K562 (cell line): ENCODE data around the gene HIP1R. TPM values are rescaled to one million over a fixed set of nuclear protein-coding genes. Genes with fewer than 3 reads are reported as not detected.

Source experiments
- ATAC-seq: fragments of 200-7000 bp; cut with Tn5 transposase; 3 replicates; pipeline ENCODE4 v1.9.1; 2020; ENCODE audit warnings: moderate library complexity
- BruUV-seq: library from RNA; stranded (reverse); fragments of 400-500 nt; replicated peaks from 2 replicates; lab custom pipeline; 2021; lab: Mats Ljungman, UMichigan
- CTCF ChIA-PET: fragments of 300-600 bp; formaldehyde crosslinking; extraction: SDS; loops from one replicate; lab custom pipeline; 2021; ENCODE audit warnings: low intra/inter-chr PET ratio; lab: Yijun Ruan, JAX
- POLR2A ChIA-PET: fragments of 300-600, 350-650 bp; sonication (Branson Sonifier 250); formaldehyde crosslinking; extraction: SDS; loops from one replicate; lab custom pipeline; 2021; ENCODE audit warnings: antibody characterized with exemption, inconsistent platforms; lab: Yijun Ruan, JAX
- DNase-seq, 4 experiments: peaks; one replicate each; pipeline versions ENCODE4 v3.0.0 to v3.0.0-alpha.2; 2011 to 2018; ENCODE audit warnings: low spot score in 3 of 4, mixed read lengths in 3 of 4; ENCODE audit errors: extremely low read depth in 1 of 4
- FAIRE-seq: peaks from 2 replicates; lab custom pipeline; 2011; peaks lifted over from hg19 to GRCh38; lab: Jason Lieb, UNC
- H2AFZ ChIP-seq: 2 replicates; pipeline ENCODE4 v1.6.0; 2011; ENCODE audit warnings: low read depth, low read length, control low read depth, inconsistent platforms
- H3K27ac ChIP-seq: fragments of 200-600 bp; 3 replicates; pipeline ENCODE4 v1.8.0; 2011; ENCODE audit warnings: low read depth, mild to moderate bottlenecking, control low read depth, inconsistent platforms, low read length, moderate library complexity, mixed read lengths; ENCODE audit errors: extremely low read depth
- H3K27me3 ChIP-seq, 2 experiments: fragments of 300-600 bp in 1 of 2; 2 replicates in 1 of 2; 3 replicates in 1 of 2; pipeline versions ENCODE4 v1.6.0 to v1.8.0; 2011; ENCODE audit warnings: inconsistent platforms in 2 of 2, low read length in 2 of 2, mild to moderate bottlenecking in 1 of 2, mixed read lengths in 1 of 2, moderate library complexity in 1 of 2; ENCODE audit not compliant: control insufficient read depth in 2 of 2, insufficient read depth in 2 of 2
- H3K36me3 ChIP-seq: fragments of 300-600 bp; 3 replicates; pipeline ENCODE4 v1.8.0; 2011; ENCODE audit warnings: mild to moderate bottlenecking, low read length, inconsistent platforms; ENCODE audit not compliant: control insufficient read depth, insufficient read depth
- H3K4me1 ChIP-seq, 2 experiments: fragments of 200-600 bp in 1 of 2; replicated peaks in 1 of 2; 2 replicates in 1 of 2; 3 replicates in 1 of 2; pipeline versions ENCODE4 v1.5.1 to v1.8.0; 2011; ENCODE audit warnings: inconsistent platforms in 2 of 2, low read length in 2 of 2, mild to moderate bottlenecking in 1 of 2, mixed read lengths in 1 of 2, moderate library complexity in 1 of 2; ENCODE audit not compliant: control insufficient read depth in 2 of 2, insufficient read depth in 2 of 2
- H3K4me2 ChIP-seq: 2 replicates; pipeline ENCODE4 v1.6.1; 2011; ENCODE audit warnings: low read length, control low read depth, inconsistent platforms, mixed read lengths; ENCODE audit not compliant: insufficient read depth
- H3K4me3 ChIP-seq: fragments of 200-600 bp; sonication (generic), shearing (Covaris generic); 2 replicates; pipeline ENCODE4 v1.5.1; 2016; ENCODE audit warnings: control low read depth, inconsistent platforms
- H3K79me2 ChIP-seq: fragments of 200-600 bp; 3 replicates; pipeline ENCODE4 v1.8.0; 2011; ENCODE audit warnings: low read length, inconsistent platforms; ENCODE audit not compliant: control insufficient read depth, insufficient read depth
- H3K9ac ChIP-seq, 2 experiments: 2 replicates each; pipeline versions ENCODE4 v1.6.0 to v1.6.1; 2011; ENCODE audit warnings: low read depth in 2 of 2, low read length in 2 of 2, control low read depth in 1 of 2, inconsistent platforms in 1 of 2, mild to moderate bottlenecking in 1 of 2, mixed read lengths in 1 of 2; ENCODE audit not compliant: insufficient read depth in 1 of 2
- H3K9me1 ChIP-seq: one replicate; pipeline ENCODE4 v1.6.0; 2011; ENCODE audit warnings: inconsistent platforms, mild to moderate bottlenecking, low read length, moderate library complexity; ENCODE audit not compliant: control insufficient read depth, insufficient read depth
- H3K9me3 ChIP-seq: replicated peaks from 2 replicates; pipeline ENCODE4 v1.5.1; 2011; ENCODE audit warnings: low read depth, low read length, inconsistent platforms; ENCODE audit not compliant: control insufficient read depth, insufficient read depth
- H4K20me1 ChIP-seq: replicated peaks from 2 replicates; pipeline ENCODE4 v1.6.1; 2011; ENCODE audit warnings: low read length, inconsistent platforms, mixed read lengths; ENCODE audit not compliant: control insufficient read depth, insufficient read depth
- CTBP1 ChIP-seq: fragments of 450-650 bp; IDR thresholded peaks from 2 replicates; pipeline ENCODE4 v1.6.1; 2016; ENCODE audit warnings: borderline replicate concordance
- DACH1 ChIP-seq: fragments of 450-650 bp; IDR thresholded peaks from 2 replicates; pipeline ENCODE4 v1.6.1; 2018; ENCODE audit not compliant: partially characterized antibody
- FOSL1 ChIP-seq: fragments of 200-800 bp; sonication (Bioruptor generic); conservative IDR thresholded peaks from 2 replicates; pipeline ENCODE4 v1.6.1; 2016; ENCODE audit warnings: missing genetic modification characterization, missing compliant biosample characterization
- FOXM1 ChIP-seq, 2 experiments: fragments of 450-650 bp in 1 of 2; sonication (generic) in 1 of 2; formaldehyde crosslinking in 1 of 2; IDR thresholded peaks; 2 replicates each; pipeline versions ENCODE4 v1.6.1 to v1.9.0; 2017 to 2022; ENCODE audit warnings: low read depth in 2 of 2, mild to moderate bottlenecking in 2 of 2, missing genetic modification reagents in 1 of 2, moderate library complexity in 1 of 2
- GATA2 ChIP-seq: sonication (generic); formaldehyde crosslinking; IDR thresholded peaks from 2 replicates; pipeline ENCODE4 v1.4.0; 2020; ENCODE audit warnings: mild to moderate bottlenecking, missing genetic modification reagents
- MAFG ChIP-seq: fragments of 450-650 bp; conservative IDR thresholded peaks from 2 replicates; pipeline ENCODE4 v1.6.1; 2016; ENCODE audit warnings: missing genetic modification characterization, missing compliant biosample characterization
- PHF8 ChIP-seq: fragments of 200-600 bp; sonication (generic); IDR thresholded peaks from 2 replicates; pipeline ENCODE4 v1.6.1; 2012; ENCODE audit warnings: mixed run types, mild to moderate bottlenecking, inconsistent platforms, low read length, moderate library complexity, borderline replicate concordance
- SP1 ChIP-seq: sonication (generic); formaldehyde crosslinking; IDR thresholded peaks from 2 replicates; pipeline ENCODE4 v1.8.1; 2022; ENCODE audit warnings: mild to moderate bottlenecking, missing genetic modification reagents
- U2AF2 ChIP-seq: fragments of 200-400 bp; formaldehyde crosslinking; optimal IDR thresholded peaks from 2 replicates; pipeline ENCODE3; 2017; ENCODE audit warnings: low read depth, mild to moderate bottlenecking, low read length
- ZNF586 ChIP-seq: fragments of 450-650 bp; formaldehyde crosslinking; conservative IDR thresholded peaks from 2 replicates; pipeline ENCODE4 v1.4.0; 2020; ENCODE audit warnings: mild to moderate bottlenecking, moderate library complexity
- WGBS: fragments of 100-300 bp; shearing (Covaris generic); methylation state at CpG from one replicate; pipeline ENCODE4 v1.1.6; 2016; ENCODE audit warnings: low coverage, mixed read lengths; ENCODE audit not compliant: insufficient coverage; ENCODE audit errors: missing lambda C conversion rate; 5-methylcytosine and 5-hydroxymethylcytosine counted together
- in situ Hi-C: fragments of 300-500 bp; cut with MboI; formaldehyde crosslinking; loops from 4 replicates; pipeline ENCODE4 v1.15.0; 2018; ENCODE audit warnings: inconsistent platforms, mixed read lengths
- intact Hi-C: fragments of 100-400 bp; cut with micrococcal nuclease; formaldehyde crosslinking; loops from 2 replicates; pipeline ENCODE4 v1.14.2; 2022
- polyA plus RNA-seq, 8 experiments: library from polyadenylated mRNA; depleted of rRNA in 4 of 8; stranded (reverse) in 5 of 8; unstranded in 3 of 8; fragments of >200 nt; fragmentation: Nextera tagmentation in 2 of 8; fragmentation: Illumina TruSeq in 1 of 8; extraction: Ambion mirVana in 2 of 8; extraction: Trizol in 1 of 8; gene quantifications; 2 replicates each; pipeline versions ENCODE4 v1.2.1 to v1.2.3, GENCODE V29; 2011 to 2014; ENCODE audit warnings: inconsistent platforms in 1 of 8, missing spikeins in 1 of 8
- total RNA-seq, 7 experiments: library from RNA; depleted of rRNA in 6 of 7; stranded (reverse); fragments of >200 nt in 6 of 7; fragmentation: Illumina TruSeq in 2 of 7; extraction: Trizol in 2 of 7; gene quantifications; 2 replicates each; pipeline versions ENCODE4 v1.2.1 to v1.2.3, GENCODE V29; 2011 to 2021; ENCODE audit warnings: low replicate concordance in 1 of 7
- TF ChIP-seq, protein P1 (sequence below): fragments of 450-650 bp; IDR thresholded peaks from 2 replicates; pipeline ENCODE4 v1.6.1; 2017; ENCODE audit warnings: antibody characterized with exemption
- TF ChIP-seq, protein P2 (sequence below): sonication (generic); formaldehyde crosslinking; IDR thresholded peaks from 2 replicates; pipeline ENCODE4 v1.8.0; 2022; ENCODE audit warnings: missing genetic modification reagents, mild to moderate bottlenecking, moderate library complexity, borderline replicate concordance
- TF ChIP-seq, protein P3 (sequence below), 2 experiments: fragments of 150-350 bp in 1 of 2; IDR thresholded peaks; 2 replicates each; pipeline ENCODE4 v1.6.1; 2012 to 2016; ENCODE audit warnings: low read depth in 2 of 2, low read length in 2 of 2, mild to moderate bottlenecking in 1 of 2, moderate library complexity in 1 of 2

Gene HIP1R
- total and polyA plus RNA-seq, 9 of the 15 experiments (the other 6 are each of a cell fraction or from before 2014, with no cell fraction given), result 0.15 to 31.0 (median 14.2) TPM

DNA sequence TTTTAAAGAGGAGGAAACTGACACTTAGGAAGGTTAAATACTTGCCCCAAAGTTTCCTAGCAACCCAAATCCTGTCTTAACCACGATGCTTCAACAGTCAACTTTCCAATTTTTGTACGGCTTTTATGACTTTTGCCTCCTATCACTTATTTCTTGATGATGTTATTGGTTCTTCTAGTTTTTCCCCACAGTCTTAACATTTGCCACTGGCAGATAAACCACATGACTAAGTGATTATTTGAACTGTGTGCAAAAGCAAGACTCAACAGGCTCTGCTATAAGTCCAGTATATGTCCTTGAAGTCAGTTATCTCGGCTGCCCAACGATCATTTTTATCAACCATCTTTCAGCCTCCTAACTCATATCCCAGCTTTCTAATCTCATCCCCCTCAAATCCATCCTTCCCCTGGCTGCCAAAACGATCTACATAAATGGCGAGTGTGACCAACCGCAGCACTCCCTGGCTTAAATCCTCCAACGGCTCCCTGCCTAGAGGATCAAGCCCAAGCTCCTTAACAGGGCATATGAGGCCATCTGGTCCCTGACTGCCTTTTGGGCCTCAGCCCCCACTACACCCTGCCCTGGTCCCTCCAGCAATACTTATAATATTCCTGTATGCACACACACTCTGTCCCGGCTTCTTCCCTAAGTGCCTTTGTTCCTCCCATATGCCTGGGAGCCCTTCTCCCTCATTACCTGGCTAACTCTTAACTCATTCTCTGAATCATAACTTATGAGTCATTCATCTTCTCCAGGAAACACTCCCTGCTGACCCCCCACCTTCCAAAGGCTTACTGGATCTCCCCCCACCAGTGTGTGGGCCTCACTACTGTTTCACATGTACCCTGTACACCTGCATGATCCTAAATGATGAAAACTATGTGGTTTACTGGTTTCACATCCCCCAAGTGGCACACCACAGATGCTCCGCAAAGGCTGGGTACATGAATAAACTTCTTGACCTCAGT lies 51.9 kb downstream of the HIP1R start:
- Histone ChIP-seq H3K27me3 (no peaks in the 10 kb centered on the region), H3K27ac (peak overlapping the region; percentile 79), H3K79me2 (peaks cover 96% of the 10 kb centered on the region), H3K4me3 (no peak overlapping the region), H3K9ac (peak overlapping the region; percentile 40 to 72; a peak in 3 of 4 replicates), H4K20me1 (peaks cover 52% of the 10 kb centered on the region), H2AFZ (no peak overlapping the region), H3K4me2 (peak overlapping the region; percentile 69), H3K36me3 (peaks cover 16% of the 10 kb centered on the region; the same call in 1 of the 3 replicates), H3K9me1 (no peaks in the 10 kb centered on the region), H3K4me1 (peaks cover 34 to 70% of the 10 kb centered on the region in 2 experiments), H3K9me3 (no peaks in the 10 kb centered on the region)
- no TSS peak for BruUV-seq
- peak; percentile 94 for FAIRE-seq
- POLR2A ChIA-PET, result interaction anchor here (0.6 to 1.6 kb wide), 6 partner anchors 22 to 239 kb away, joined by 3 to 5 read pairs (median 3); no protein-coding TSS in a partner anchor
- 4% methylated on average over 10 of the region's 10 CpGs for WGBS
- DNase-seq, result peak in 3 of 4 experiments; percentile 57 to 87 (median 77)
- in situ Hi-C loops, result no loop called here
- ATAC-seq, result peak; percentile 74
- CTCF ChIA-PET, result no interaction called here
- intact Hi-C loops, result loop anchor here (10.0 kb wide), 1 partner anchor 348 kb away; the partner anchor contains the start of genes MPHOSPH9 and MTRFR
- TF ChIP-seq SP1 (CRISPR knock-in tag) (peak; percentile 49; the same call in 1 of the 2 replicates), MAFG (tag) (peak; percentile 86), PHF8 (no peak), CTBP1 (peak; percentile 95), U2AF2 (no peak), GATA2 (CRISPR knock-in tag) (peak; percentile 76), ZNF586 (CRISPR knock-in tag) (no peak), FOSL1 (tag) (peak; percentile 96), DACH1 (peak; percentile 16), FOXM1 (IDR thresholded peaks at IDR 0.05; ENCODE audit: low read depth) (peak; percentile 96), FOXM1 (CRISPR knock-in tag; IDR thresholded peaks at IDR 0.05; ENCODE audit: low read depth) (no peak)
- TF ChIP-seq, protein P1, sequence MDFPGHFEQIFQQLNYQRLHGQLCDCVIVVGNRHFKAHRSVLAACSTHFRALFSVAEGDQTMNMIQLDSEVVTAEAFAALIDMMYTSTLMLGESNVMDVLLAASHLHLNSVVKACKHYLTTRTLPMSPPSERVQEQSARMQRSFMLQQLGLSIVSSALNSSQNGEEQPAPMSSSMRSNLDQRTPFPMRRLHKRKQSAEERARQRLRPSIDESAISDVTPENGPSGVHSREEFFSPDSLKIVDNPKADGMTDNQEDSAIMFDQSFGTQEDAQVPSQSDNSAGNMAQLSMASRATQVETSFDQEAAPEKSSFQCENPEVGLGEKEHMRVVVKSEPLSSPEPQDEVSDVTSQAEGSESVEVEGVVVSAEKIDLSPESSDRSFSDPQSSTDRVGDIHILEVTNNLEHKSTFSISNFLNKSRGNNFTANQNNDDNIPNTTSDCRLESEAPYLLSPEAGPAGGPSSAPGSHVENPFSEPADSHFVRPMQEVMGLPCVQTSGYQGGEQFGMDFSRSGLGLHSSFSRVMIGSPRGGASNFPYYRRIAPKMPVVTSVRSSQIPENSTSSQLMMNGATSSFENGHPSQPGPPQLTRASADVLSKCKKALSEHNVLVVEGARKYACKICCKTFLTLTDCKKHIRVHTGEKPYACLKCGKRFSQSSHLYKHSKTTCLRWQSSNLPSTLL, result peak; percentile 72; the same call in 1 of the 2 replicates
- TF ChIP-seq, protein P2, sequence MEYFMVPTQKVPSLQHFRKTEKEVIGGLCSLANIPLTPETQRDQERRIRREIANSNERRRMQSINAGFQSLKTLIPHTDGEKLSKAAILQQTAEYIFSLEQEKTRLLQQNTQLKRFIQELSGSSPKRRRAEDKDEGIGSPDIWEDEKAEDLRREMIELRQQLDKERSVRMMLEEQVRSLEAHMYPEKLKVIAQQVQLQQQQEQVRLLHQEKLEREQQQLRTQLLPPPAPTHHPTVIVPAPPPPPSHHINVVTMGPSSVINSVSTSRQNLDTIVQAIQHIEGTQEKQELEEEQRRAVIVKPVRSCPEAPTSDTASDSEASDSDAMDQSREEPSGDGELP (CRISPR knock-in tag), result peak; percentile 44; the same call in 1 of the 2 replicates
- TF ChIP-seq, protein P3, sequence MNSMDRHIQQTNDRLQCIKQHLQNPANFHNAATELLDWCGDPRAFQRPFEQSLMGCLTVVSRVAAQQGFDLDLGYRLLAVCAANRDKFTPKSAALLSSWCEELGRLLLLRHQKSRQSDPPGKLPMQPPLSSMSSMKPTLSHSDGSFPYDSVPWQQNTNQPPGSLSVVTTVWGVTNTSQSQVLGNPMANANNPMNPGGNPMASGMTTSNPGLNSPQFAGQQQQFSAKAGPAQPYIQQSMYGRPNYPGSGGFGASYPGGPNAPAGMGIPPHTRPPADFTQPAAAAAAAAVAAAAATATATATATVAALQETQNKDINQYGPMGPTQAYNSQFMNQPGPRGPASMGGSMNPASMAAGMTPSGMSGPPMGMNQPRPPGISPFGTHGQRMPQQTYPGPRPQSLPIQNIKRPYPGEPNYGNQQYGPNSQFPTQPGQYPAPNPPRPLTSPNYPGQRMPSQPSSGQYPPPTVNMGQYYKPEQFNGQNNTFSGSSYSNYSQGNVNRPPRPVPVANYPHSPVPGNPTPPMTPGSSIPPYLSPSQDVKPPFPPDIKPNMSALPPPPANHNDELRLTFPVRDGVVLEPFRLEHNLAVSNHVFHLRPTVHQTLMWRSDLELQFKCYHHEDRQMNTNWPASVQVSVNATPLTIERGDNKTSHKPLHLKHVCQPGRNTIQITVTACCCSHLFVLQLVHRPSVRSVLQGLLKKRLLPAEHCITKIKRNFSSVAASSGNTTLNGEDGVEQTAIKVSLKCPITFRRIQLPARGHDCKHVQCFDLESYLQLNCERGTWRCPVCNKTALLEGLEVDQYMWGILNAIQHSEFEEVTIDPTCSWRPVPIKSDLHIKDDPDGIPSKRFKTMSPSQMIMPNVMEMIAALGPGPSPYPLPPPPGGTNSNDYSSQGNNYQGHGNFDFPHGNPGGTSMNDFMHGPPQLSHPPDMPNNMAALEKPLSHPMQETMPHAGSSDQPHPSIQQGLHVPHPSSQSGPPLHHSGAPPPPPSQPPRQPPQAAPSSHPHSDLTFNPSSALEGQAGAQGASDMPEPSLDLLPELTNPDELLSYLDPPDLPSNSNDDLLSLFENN (IDR thresholded peaks at IDR 0.05; ENCODE audit: low read depth in 2 of 2, low read length in 2 of 2), result peak in 1 of 2 experiments; percentile 61; a peak in 1 of 4 replicates
